ENCODE results near the gene RAB5A.
"Not testable (repeated sequence)": the region's sequence is repeated elsewhere in the genome, so short reads cannot be mapped to it uniquely, and the experiment has no call there.

Gene RAB5A

GRCh38 chr3:19954676-19955075 is 7.8 kb downstream of the RAB5A start:
- H3K4me1 Mint-ChIP-seq: no peaks in the 10 kb centered on the region
- H3K27me3 Mint-ChIP-seq (ENCODE audit: low read depth, poor library complexity): no peaks in the 10 kb centered on the region
- peaks cover 61% of the 10 kb centered on the region for H3K36me3 Mint-ChIP-seq (ENCODE audit: low read depth)
- H3K4me3 Mint-ChIP-seq: no peak overlapping the region
- TF ChIP-seq CTCF (IDR thresholded peaks at IDR 0.05): no peak
- H3K9me3 Mint-ChIP-seq: no peaks in the 10 kb centered on the region
- DNase-seq: no peak
- H3K27ac Mint-ChIP-seq: no peak overlapping the region

GRCh38 chr3:19957354-19957753 is 10.5 kb downstream of the RAB5A start:
- H3K4me3 Mint-ChIP-seq; DNase-seq; H3K9me3 Mint-ChIP-seq; H3K4me1 Mint-ChIP-seq; H3K27me3 Mint-ChIP-seq (ENCODE audit: low read depth, poor library complexity); H3K27ac Mint-ChIP-seq: not testable (repeated sequence)
- H3K36me3 Mint-ChIP-seq (ENCODE audit: low read depth): peaks cover 67% of the 10 kb centered on the region

GRCh38 chr3:19959505-19959904 is 12.6 kb downstream of the RAB5A start:
- Mint-ChIP-seq H3K27me3 (ENCODE audit: low read depth, poor library complexity) (no peaks in the 10 kb centered on the region), H3K4me1 (no peaks in the 10 kb centered on the region), H3K36me3 (ENCODE audit: low read depth) (peaks cover 63% of the 10 kb centered on the region), H3K27ac (no peak overlapping the region), H3K9me3 (no peaks in the 10 kb centered on the region), H3K4me3 (no peak overlapping the region)
- DNase-seq: no peak
- no peak for TF ChIP-seq CTCF (IDR thresholded peaks at IDR 0.05)

DNA sequence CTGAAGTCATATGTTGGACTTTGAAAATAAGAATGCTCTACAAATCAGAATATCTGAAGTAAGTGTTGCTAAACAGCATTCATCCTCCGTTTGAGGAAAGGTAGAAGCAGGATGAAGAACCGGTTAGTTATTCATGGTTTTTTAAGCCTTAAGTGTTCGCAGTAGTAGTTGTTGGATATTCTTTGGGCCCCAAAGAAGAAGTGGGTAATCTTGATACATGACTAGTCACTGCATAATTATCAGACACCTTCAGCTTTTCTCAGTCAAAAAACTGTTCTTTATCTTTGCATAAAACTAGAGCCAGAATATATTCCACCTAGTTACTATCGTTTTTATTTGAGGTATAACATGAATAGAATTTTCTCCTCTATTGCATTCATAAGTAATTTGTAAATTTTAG is 13.8 kb downstream of the RAB5A start:
- TF ChIP-seq CTCF (IDR thresholded peaks at IDR 0.05): no peak
- H3K36me3 Mint-ChIP-seq (ENCODE audit: low read depth): peaks cover 54% of the 10 kb centered on the region
- H3K27ac Mint-ChIP-seq: no peak overlapping the region
- DNase-seq: no peak
- no peaks in the 10 kb centered on the region for H3K4me1 Mint-ChIP-seq
- no peak overlapping the region for H3K4me3 Mint-ChIP-seq
- H3K27me3 Mint-ChIP-seq (ENCODE audit: low read depth, poor library complexity): no peaks in the 10 kb centered on the region
- no peaks in the 10 kb centered on the region for H3K9me3 Mint-ChIP-seq

GRCh38 chr3:19961960-19962359 is 15.1 kb downstream of the RAB5A start:
- no peaks in the 10 kb centered on the region for H3K4me1 Mint-ChIP-seq
- H3K27me3 Mint-ChIP-seq (ENCODE audit: low read depth, poor library complexity): no peaks in the 10 kb centered on the region
- H3K27ac Mint-ChIP-seq: peak overlapping the region; percentile 46
- H3K9me3 Mint-ChIP-seq: no peaks in the 10 kb centered on the region
- peaks cover 58% of the 10 kb centered on the region for H3K36me3 Mint-ChIP-seq (ENCODE audit: low read depth)
- H3K4me3 Mint-ChIP-seq: no peak overlapping the region
- no peak for DNase-seq
- no peak for TF ChIP-seq CTCF (IDR thresholded peaks at IDR 0.05)

- no peaks in the 10 kb centered on the region for H3K9me3 Mint-ChIP-seq
- H3K27me3 Mint-ChIP-seq (ENCODE audit: low read depth, poor library complexity): no peaks in the 10 kb centered on the region
- peak overlapping the region; percentile 43 for H3K27ac Mint-ChIP-seq
- DNase-seq: no peak
- H3K36me3 Mint-ChIP-seq (ENCODE audit: low read depth): peaks cover 42% of the 10 kb centered on the region
- no peak for TF ChIP-seq CTCF (IDR thresholded peaks at IDR 0.05)
- peaks cover 6% of the 10 kb centered on the region for H3K4me1 Mint-ChIP-seq
- H3K4me3 Mint-ChIP-seq: no peak overlapping the region
These were observed 20.3 kb downstream of the RAB5A start for GRCh38 chr3:19967208-19967607.
